Thoracic aorta (tissue), 2 donors: ENCODE data around the gene PRH1. TPM values are rescaled to one million over a fixed set of nuclear protein-coding genes. Genes with fewer than 3 reads are reported as not detected.

Source experiments
- ATAC-seq: fragments of 150-250 bp; one replicate; pipeline ENCODE4 v1.8.0; 2017; ENCODE audit warnings: low read depth; ENCODE audit not compliant: insufficient number of reproducible peaks, low FRiP score
- DNase-seq: peaks from one replicate; pipeline ENCODE4 v3.0.0-alpha.2; 2020; ENCODE audit warnings: low spot score
- H3K27ac ChIP-seq, 2 donors: fragments of 200-600 bp; sonication (generic); 1 replicate in 1 of 2; 2 replicates in 1 of 2; pipeline ENCODE4 v1.5.1; 2016; ENCODE audit warnings: mild to moderate bottlenecking in 2 of 2, moderate library complexity in 2 of 2
- H3K27me3 ChIP-seq: fragments of 200-600 bp; sonication (generic); replicated peaks from 2 replicates; pipeline ENCODE4 v1.6.0; 2016; ENCODE audit warnings: mild to moderate bottlenecking; ENCODE audit not compliant: insufficient read depth
- H3K36me3 ChIP-seq: fragments of 200-600 bp; sonication (generic); one replicate; pipeline ENCODE4 v1.5.1; 2016
- H3K4me1 ChIP-seq, 2 donors: fragments of 200-600 bp; sonication (generic); 1 replicate in 1 of 2; 2 replicates in 1 of 2; pipeline versions ENCODE4 v1.5.1 to v1.6.0; 2016; ENCODE audit warnings: low read depth in 2 of 2, mild to moderate bottlenecking in 1 of 2; ENCODE audit not compliant: control insufficient read depth in 1 of 2
- H3K4me3 ChIP-seq: fragments of 200-600 bp; sonication (generic); 2 replicates; pipeline ENCODE4 v1.5.1; 2016; ENCODE audit warnings: mild to moderate bottlenecking
- H3K9me3 ChIP-seq: fragments of 200-600 bp; sonication (generic); 2 replicates; pipeline ENCODE4 v1.5.1; 2016
- total RNA-seq, 2 donors: library from RNA; depleted of rRNA; stranded (reverse); fragments of >200 nt; gene quantifications; one replicate each; pipeline versions ENCODE4 v1.1.0 to v1.2.3, GENCODE V29; 2016
- TF ChIP-seq, protein P1 (sequence below): fragments of 200-600 bp; sonication (generic); IDR thresholded peaks from one replicate; pipeline ENCODE4 v1.5.1; 2019; ENCODE audit warnings: antibody characterized with exemption

PRH1 gene
- total RNA-seq, 2 donors from 2014 or later, result 18.5 to 30.5 TPM

DNA sequence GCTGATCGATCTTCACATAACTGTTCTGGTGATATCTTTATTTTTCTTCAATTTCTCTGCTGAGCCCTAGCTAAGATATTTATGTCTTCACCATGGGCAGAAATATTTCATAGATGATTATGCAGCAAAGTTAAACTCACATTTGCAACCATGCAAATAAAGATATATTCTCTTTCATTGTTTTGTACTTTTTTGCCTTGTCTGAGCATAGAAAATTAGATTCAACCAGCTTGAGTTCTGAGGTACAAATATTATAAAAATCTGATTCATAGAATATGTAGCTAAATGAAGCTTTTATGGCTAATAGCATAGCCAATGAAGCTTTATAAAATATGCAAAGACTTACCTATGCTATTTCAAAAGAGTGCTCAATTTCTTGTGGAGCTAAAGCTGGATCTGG, 25.4 kb upstream of the PRH1 start, which contains the start of gene TAS2R13:
Gene TAS2R13 (minus strand): TSS at position 101 of the 400 bp plus-strand sequence. CDS start 264 bp downstream, outside the sequence.
- DNase-seq (no peak), ATAC-seq (no peak)
- TF ChIP-seq, protein P1, sequence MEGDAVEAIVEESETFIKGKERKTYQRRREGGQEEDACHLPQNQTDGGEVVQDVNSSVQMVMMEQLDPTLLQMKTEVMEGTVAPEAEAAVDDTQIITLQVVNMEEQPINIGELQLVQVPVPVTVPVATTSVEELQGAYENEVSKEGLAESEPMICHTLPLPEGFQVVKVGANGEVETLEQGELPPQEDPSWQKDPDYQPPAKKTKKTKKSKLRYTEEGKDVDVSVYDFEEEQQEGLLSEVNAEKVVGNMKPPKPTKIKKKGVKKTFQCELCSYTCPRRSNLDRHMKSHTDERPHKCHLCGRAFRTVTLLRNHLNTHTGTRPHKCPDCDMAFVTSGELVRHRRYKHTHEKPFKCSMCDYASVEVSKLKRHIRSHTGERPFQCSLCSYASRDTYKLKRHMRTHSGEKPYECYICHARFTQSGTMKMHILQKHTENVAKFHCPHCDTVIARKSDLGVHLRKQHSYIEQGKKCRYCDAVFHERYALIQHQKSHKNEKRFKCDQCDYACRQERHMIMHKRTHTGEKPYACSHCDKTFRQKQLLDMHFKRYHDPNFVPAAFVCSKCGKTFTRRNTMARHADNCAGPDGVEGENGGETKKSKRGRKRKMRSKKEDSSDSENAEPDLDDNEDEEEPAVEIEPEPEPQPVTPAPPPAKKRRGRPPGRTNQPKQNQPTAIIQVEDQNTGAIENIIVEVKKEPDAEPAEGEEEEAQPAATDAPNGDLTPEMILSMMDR, result no peak

DNA sequence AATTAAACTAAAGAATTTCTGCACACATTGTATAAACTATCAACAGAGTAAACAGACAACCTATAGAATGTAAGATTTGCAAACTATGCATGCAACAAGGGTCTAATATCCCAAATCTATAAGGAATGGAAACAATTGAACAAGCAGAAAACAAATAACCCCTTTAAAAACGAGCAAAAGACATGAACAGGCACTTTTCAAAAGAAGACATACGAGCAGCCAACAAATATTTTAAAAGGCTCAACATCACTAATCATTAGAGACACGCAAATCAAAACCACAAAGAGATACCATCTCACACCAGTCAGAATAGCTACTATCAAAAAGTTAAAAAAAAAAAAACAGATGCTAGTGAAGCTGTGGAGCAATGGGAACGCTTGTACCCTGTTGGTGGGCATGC, 20.6 kb upstream of the PRH1 start:
- ATAC-seq, result no peak
- no peak overlapping the region for H3K4me3 ChIP-seq
- H3K9me3 ChIP-seq, result peaks cover 21% of the 10 kb centered on the region

More for the DNA sequence above, 25.4 kb upstream of the PRH1 start, which contains the start of gene TAS2R13:
- no peak within 1 kb of the TSS for H3K4me3 ChIP-seq
- H3K9me3 ChIP-seq, result peaks cover 3% of the 10 kb centered on the region
- no peaks in the 10 kb centered on the region for H3K27me3 ChIP-seq
- H3K36me3 ChIP-seq, result no peaks in the 10 kb centered on the region
- H3K27ac ChIP-seq, result no peak within 1 kb of the TSS
- no peaks in the 10 kb centered on the region for H3K4me1 ChIP-seq

DNA sequence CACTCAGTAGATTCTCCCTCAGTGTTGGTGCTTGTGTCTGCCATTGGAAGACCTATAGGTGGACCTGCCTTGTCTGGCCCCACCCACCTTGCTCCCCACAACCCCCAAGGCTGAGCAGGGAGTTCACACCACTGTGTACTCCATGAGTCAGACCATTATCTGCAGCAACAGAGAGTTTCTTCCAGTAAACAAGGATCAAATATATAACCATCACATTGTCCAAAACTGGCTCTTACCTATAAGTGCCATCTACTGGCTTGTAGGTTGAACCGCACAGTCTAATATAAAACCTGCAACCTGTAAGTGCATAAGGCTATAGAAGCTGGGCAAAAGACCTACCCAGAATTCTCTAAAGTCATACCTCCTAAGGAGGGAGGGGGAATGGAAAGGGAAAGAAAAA, 17.4 kb upstream of the PRH1 start:
- H3K4me1 ChIP-seq, result no peaks in the 10 kb centered on the region
- TF ChIP-seq, protein P1, result no peak
- ATAC-seq (no peak), DNase-seq (no peak)
- H3K36me3 ChIP-seq, result no peaks in the 10 kb centered on the region
- H3K27ac ChIP-seq, result no peak overlapping the region
- H3K4me3 ChIP-seq, result no peak overlapping the region
- no peaks in the 10 kb centered on the region for H3K27me3 ChIP-seq
- H3K9me3 ChIP-seq, result peaks cover 21% of the 10 kb centered on the region

More for the DNA sequence above, 20.6 kb upstream of the PRH1 start:
- Histone ChIP-seq H3K27me3 (no peaks in the 10 kb centered on the region), H3K36me3 (no peaks in the 10 kb centered on the region), H3K4me1 (no peaks in the 10 kb centered on the region), H3K27ac (no peak overlapping the region)
- TF ChIP-seq, protein P1, result no peak
- no peak for DNase-seq

DNA sequence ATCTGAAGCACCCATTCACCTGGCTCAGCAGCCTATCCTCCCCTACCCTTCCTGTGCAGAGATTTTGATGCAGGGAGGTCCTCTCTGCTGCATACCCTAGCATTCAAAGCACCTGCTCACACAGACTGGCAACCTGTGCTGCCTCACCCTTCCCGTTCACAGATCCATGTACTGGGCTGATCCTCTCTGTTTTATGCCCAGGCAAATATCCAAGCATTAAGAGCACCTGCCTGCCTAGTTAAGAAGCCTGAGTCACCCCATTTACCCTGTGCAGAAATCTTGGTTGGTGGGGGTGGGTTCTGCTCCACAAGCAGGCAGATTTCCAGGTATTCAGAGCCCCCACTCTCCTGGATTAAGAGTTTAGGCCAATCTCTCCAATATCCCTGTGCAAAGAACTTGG, 16.9 kb upstream of the PRH1 start:
- Histone ChIP-seq H3K9me3 (peaks cover 21% of the 10 kb centered on the region), H3K4me1 (no peaks in the 10 kb centered on the region), H3K4me3 (no peak overlapping the region), H3K36me3 (no peaks in the 10 kb centered on the region), H3K27me3 (no peaks in the 10 kb centered on the region), H3K27ac (no peak overlapping the region)
- DNase-seq (no peak), ATAC-seq (no peak)
- TF ChIP-seq, protein P1, result no peak

DNA sequence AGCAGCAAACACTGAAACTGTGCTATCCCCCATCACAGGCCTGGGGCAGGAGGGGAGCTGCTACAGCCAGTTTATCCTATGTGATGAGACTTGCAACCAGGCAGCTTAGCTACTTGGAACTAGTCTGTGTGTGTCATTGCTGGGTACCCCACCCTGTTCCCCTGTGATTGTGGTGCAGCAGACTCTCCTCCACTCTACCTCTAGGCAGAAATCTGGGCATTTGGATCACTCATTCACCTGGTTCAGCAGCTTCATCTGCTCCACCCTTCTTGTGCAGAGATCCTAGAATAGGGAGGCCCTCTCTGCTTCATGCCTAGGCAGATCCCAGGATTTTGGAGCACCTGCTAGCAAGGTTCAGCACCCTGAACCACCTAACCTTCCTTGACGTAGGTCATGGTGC, 16.5 kb upstream of the PRH1 start:
- H3K9me3 ChIP-seq, result peaks cover 21% of the 10 kb centered on the region
- H3K27me3 ChIP-seq, result no peaks in the 10 kb centered on the region
- TF ChIP-seq, protein P1, result no peak
- no peak overlapping the region for H3K4me3 ChIP-seq
- ATAC-seq (no peak), DNase-seq (no peak)
- H3K4me1 ChIP-seq, result no peaks in the 10 kb centered on the region
- no peaks in the 10 kb centered on the region for H3K36me3 ChIP-seq
- H3K27ac ChIP-seq, result no peak overlapping the region
